PC-3 (cell line): Measurements from ENCODE around the gene SOX1.

ENCODE experiments used
- EZH2 ChIP-seq: fragments of 300-600 bp; sonication (generic); IDR thresholded peaks from one replicate; pipeline ENCODE4 v1.6.1; 2017; ENCODE audit warnings: antibody characterized with exemption, mild to moderate bottlenecking, low read length; ENCODE audit not compliant: unreplicated experiment
- TF ChIP-seq, protein P1 (sequence below): fragments of 300-600 bp; sonication (generic); conservative IDR thresholded peaks from 2 replicates; pipeline ENCODE4 v1.5.1; 2017; ENCODE audit warnings: antibody characterized with exemption, low read depth, mild to moderate bottlenecking, low read length

GRCh38 chr13:112068540-112069060, 1.7 kb downstream of the SOX1 start:
- TF ChIP-seq, protein P1, sequence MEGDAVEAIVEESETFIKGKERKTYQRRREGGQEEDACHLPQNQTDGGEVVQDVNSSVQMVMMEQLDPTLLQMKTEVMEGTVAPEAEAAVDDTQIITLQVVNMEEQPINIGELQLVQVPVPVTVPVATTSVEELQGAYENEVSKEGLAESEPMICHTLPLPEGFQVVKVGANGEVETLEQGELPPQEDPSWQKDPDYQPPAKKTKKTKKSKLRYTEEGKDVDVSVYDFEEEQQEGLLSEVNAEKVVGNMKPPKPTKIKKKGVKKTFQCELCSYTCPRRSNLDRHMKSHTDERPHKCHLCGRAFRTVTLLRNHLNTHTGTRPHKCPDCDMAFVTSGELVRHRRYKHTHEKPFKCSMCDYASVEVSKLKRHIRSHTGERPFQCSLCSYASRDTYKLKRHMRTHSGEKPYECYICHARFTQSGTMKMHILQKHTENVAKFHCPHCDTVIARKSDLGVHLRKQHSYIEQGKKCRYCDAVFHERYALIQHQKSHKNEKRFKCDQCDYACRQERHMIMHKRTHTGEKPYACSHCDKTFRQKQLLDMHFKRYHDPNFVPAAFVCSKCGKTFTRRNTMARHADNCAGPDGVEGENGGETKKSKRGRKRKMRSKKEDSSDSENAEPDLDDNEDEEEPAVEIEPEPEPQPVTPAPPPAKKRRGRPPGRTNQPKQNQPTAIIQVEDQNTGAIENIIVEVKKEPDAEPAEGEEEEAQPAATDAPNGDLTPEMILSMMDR: no peak
- TF ChIP-seq EZH2: no peak
